ENCODE data around the gene IMMP2L. TPM values are rescaled to one million over a fixed set of nuclear protein-coding genes. Genes with fewer than 3 reads are reported as not detected.

IMMP2L gene
- total RNA-seq, 2 donors from 2014 or later = 10.5 to 17.4 TPM

- no peak overlapping the region for H3K4me3 ChIP-seq
- ATAC-seq = no peak
- H3K36me3 ChIP-seq (replicated peaks in 1 of 2; ENCODE audit: insufficient read depth in 1 of 2, low read depth in 2 of 2) = no peaks in the 10 kb centered on the region
- no peak for DNase-seq
- WGBS, 2 donors = 62 to 65% methylated on average over 2 of the region's 2 CpGs
- intact Hi-C loops (cut with DNase I) = no loop called here
- no peaks in the 10 kb centered on the region for H3K27me3 ChIP-seq
- TF ChIP-seq CTCF (IDR thresholded peaks at IDR 0.05) (no peak), POLR2A (IDR thresholded peaks at IDR 0.05) (no peak)
- no peaks in the 10 kb centered on the region for H3K4me1 ChIP-seq
- no peaks in the 10 kb centered on the region for H3K9me3 ChIP-seq
- H3K27ac ChIP-seq = no peak overlapping the region
Observed at GRCh38 chr7:111223802-111224253, 338.5 kb downstream of the IMMP2L start.

- no peak for ATAC-seq
Observed at GRCh38 chr7:111215550-111215949, 346.7 kb downstream of the IMMP2L start.

GRCh38 chr7:111212857-111213523 is 349.3 kb downstream of the IMMP2L start:
- Histone ChIP-seq H3K27me3 (no peaks in the 10 kb centered on the region), H3K4me3 (no peak overlapping the region), H3K4me1 (no peaks in the 10 kb centered on the region), H3K36me3 (replicated peaks in 1 of 2; ENCODE audit: insufficient read depth in 1 of 2, low read depth in 2 of 2) (no peaks in the 10 kb centered on the region), H3K9me3 (no peaks in the 10 kb centered on the region), H3K27ac (no peak overlapping the region)
- no peak for ATAC-seq
- intact Hi-C loops (cut with DNase I) = no loop called here
- WGBS, 2 donors = 97% methylated on average over 5 to 11 of the region's 11 CpGs
- DNase-seq = no peak
- TF ChIP-seq POLR2A (IDR thresholded peaks at IDR 0.05) = no peak
- no peak for TF ChIP-seq CTCF (IDR thresholded peaks at IDR 0.05)

More at GRCh38 chr7:111215550-111215949, 346.7 kb downstream of the IMMP2L start:
- no peaks in the 10 kb centered on the region for H3K27me3 ChIP-seq
- TF ChIP-seq POLR2A (IDR thresholded peaks at IDR 0.05) (no peak), CTCF (IDR thresholded peaks at IDR 0.05) (no peak)
- no peaks in the 10 kb centered on the region for H3K4me1 ChIP-seq
- no peak overlapping the region for H3K4me3 ChIP-seq
- no peaks in the 10 kb centered on the region for H3K36me3 ChIP-seq (replicated peaks in 1 of 2; ENCODE audit: insufficient read depth in 1 of 2, low read depth in 2 of 2)
- no peak overlapping the region for H3K27ac ChIP-seq
- intact Hi-C loops (cut with DNase I) = no loop called here
- no peaks in the 10 kb centered on the region for H3K9me3 ChIP-seq
- DNase-seq = no peak

GRCh38 chr7:111210996-111211395 is 351.3 kb downstream of the IMMP2L start:
- Histone ChIP-seq H3K4me3 (no peak overlapping the region), H3K9me3 (no peaks in the 10 kb centered on the region), H3K27ac (no peak overlapping the region), H3K36me3 (replicated peaks in 1 of 2; ENCODE audit: insufficient read depth in 1 of 2, low read depth in 2 of 2) (no peaks in the 10 kb centered on the region), H3K4me1 (no peaks in the 10 kb centered on the region), H3K27me3 (no peaks in the 10 kb centered on the region)
- TF ChIP-seq POLR2A (IDR thresholded peaks at IDR 0.05) (no peak), CTCF (IDR thresholded peaks at IDR 0.05) (no peak)
- DNase-seq (no peak), ATAC-seq (no peak)
- 83 to 90% methylated on average over 3 of the region's 3 CpGs for WGBS, 2 donors
- intact Hi-C loops (cut with DNase I) = no loop called here

GRCh38 chr7:111210043-111210442 is 352.2 kb downstream of the IMMP2L start:
- 100% methylated on average over 1 of the region's 1 CpG for WGBS, 2 donors
- intact Hi-C loops (cut with DNase I) = no loop called here
- Histone ChIP-seq H3K27ac (no peak overlapping the region), H3K27me3 (no peaks in the 10 kb centered on the region), H3K4me3 (no peak overlapping the region), H3K4me1 (no peaks in the 10 kb centered on the region), H3K9me3 (no peaks in the 10 kb centered on the region), H3K36me3 (replicated peaks in 1 of 2; ENCODE audit: insufficient read depth in 1 of 2, low read depth in 2 of 2) (no peaks in the 10 kb centered on the region)
- ATAC-seq = no peak
- TF ChIP-seq POLR2A (IDR thresholded peaks at IDR 0.05) (no peak), CTCF (IDR thresholded peaks at IDR 0.05) (no peak)
- DNase-seq = no peak

All from body of pancreas (tissue), 4 donors.